ENCODE data around the gene STXBP5. TPM values are rescaled to one million over a fixed set of nuclear protein-coding genes. Genes with fewer than 3 reads are reported as not detected.

STXBP5 gene
- total RNA-seq, 1 donor from 2014 or later, result 34.8 TPM

DNA sequence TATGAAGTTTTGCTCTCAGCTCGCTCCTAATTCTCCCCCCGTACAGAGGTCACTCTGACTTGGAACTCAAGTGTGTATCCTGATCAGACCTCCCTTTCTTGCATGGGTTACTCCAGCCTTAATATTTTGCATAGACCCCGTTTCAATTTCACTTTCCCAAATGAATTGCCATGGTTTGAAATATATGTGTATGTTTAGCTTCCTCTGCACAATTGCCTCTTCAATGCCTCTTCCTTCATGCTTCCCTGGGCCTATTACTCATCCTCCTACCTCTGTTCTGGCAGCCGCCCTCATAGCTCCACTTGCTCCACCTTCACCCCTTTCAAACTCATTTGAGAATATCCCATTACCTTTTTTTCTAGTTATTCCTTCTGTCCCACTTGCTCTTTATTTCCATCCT lies 214.3 kb downstream of the STXBP5 start:
- Mint-ChIP-seq H3K36me3 (ENCODE audit: unreplicated experiment) (peaks cover 2% of the 10 kb centered on the region), H3K4me3 (ENCODE audit: unreplicated experiment) (no peak overlapping the region), H3K9me3 (ENCODE audit: unreplicated experiment) (no peaks in the 10 kb centered on the region), H3K27ac (ENCODE audit: unreplicated experiment) (no peak overlapping the region), H3K27me3 (ENCODE audit: unreplicated experiment) (peaks cover 11% of the 10 kb centered on the region), H3K4me1 (ENCODE audit: unreplicated experiment) (peaks cover 2% of the 10 kb centered on the region)
- no peak for DNase-seq (ENCODE audit: extremely low spot score, unreplicated experiment)
- TF ChIP-seq, protein P1, sequence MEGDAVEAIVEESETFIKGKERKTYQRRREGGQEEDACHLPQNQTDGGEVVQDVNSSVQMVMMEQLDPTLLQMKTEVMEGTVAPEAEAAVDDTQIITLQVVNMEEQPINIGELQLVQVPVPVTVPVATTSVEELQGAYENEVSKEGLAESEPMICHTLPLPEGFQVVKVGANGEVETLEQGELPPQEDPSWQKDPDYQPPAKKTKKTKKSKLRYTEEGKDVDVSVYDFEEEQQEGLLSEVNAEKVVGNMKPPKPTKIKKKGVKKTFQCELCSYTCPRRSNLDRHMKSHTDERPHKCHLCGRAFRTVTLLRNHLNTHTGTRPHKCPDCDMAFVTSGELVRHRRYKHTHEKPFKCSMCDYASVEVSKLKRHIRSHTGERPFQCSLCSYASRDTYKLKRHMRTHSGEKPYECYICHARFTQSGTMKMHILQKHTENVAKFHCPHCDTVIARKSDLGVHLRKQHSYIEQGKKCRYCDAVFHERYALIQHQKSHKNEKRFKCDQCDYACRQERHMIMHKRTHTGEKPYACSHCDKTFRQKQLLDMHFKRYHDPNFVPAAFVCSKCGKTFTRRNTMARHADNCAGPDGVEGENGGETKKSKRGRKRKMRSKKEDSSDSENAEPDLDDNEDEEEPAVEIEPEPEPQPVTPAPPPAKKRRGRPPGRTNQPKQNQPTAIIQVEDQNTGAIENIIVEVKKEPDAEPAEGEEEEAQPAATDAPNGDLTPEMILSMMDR (IDR thresholded peaks at IDR 0.05), result no peak

DNA sequence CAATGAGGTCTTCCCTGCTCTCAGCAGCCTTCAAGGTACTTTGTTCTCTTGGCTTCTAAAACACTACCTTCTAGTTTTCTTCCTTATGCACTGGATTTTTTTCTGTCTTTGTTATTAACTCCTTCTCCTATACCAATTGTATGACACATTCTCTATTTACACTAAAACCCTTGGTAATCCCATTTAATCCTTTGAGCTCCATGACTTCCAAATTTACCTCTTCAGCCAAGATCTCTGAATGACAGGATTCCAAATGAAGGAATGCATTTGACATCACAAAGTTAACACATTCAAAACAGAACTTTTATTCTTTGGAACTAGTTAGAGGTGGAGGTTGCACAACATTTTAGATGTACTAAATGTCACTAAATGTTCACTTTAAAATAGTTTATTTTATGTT lies 217.7 kb downstream of the STXBP5 start:
- H3K9me3 Mint-ChIP-seq (ENCODE audit: unreplicated experiment), result no peaks in the 10 kb centered on the region
- TF ChIP-seq, protein P1 (IDR thresholded peaks at IDR 0.05), result no peak
- no peak for DNase-seq (ENCODE audit: extremely low spot score, unreplicated experiment)
- H3K36me3 Mint-ChIP-seq (ENCODE audit: unreplicated experiment), result peaks cover 2% of the 10 kb centered on the region
- H3K4me1 Mint-ChIP-seq (ENCODE audit: unreplicated experiment), result peaks cover 5% of the 10 kb centered on the region
- H3K27me3 Mint-ChIP-seq (ENCODE audit: unreplicated experiment), result peaks cover 6% of the 10 kb centered on the region
- no peak overlapping the region for H3K4me3 Mint-ChIP-seq (ENCODE audit: unreplicated experiment)
- H3K27ac Mint-ChIP-seq (ENCODE audit: unreplicated experiment), result no peak overlapping the region

DNA sequence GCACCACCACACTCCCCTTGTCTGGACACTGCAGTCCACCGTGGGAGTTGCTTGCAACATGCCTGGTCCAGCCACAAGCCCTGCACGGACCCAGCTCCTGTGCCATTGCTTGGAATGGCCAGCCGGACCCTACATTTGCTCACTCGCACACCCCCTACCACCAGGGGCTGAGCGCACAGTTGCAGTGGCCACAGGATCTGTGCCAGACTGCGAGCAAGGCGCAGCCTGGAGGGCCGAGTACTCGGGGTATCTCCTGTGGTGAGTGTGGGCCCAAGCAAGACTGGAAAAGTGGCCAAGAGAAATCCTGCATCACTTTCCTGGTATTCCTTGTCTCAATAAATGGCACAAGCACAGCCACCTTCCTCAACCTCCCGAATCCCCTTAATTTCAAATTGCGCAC lies 218.9 kb downstream of the STXBP5 start:
- Mint-ChIP-seq H3K36me3 (ENCODE audit: unreplicated experiment) (peaks cover 2% of the 10 kb centered on the region), H3K4me1 (ENCODE audit: unreplicated experiment) (peaks cover 5% of the 10 kb centered on the region), H3K9me3 (ENCODE audit: unreplicated experiment) (no peaks in the 10 kb centered on the region), H3K4me3 (ENCODE audit: unreplicated experiment) (no peak overlapping the region), H3K27ac (ENCODE audit: unreplicated experiment) (no peak overlapping the region), H3K27me3 (ENCODE audit: unreplicated experiment) (peaks cover 6% of the 10 kb centered on the region)
- TF ChIP-seq, protein P1 (IDR thresholded peaks at IDR 0.05), result no peak
- no peak for DNase-seq (ENCODE audit: extremely low spot score, unreplicated experiment)

DNA sequence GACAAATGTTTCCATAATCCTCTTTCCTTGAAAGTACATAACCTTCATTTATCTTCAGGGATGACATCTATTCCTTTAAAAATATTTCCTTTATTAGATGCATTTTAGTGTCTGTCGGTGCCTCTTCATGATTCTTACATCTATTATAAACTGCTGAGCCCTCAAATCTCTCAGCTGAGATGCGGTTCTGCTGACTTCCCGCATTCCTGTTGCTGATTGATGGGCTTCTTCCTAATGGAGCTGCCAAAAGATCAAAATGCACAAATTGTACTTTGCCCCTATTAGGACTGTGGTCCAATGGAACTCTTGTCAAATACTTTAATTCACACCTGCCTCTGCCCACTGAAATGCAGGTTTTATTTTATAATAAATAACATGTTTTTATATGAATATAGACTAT lies 225.6 kb downstream of the STXBP5 start:
- Mint-ChIP-seq H3K9me3 (ENCODE audit: unreplicated experiment) (no peaks in the 10 kb centered on the region), H3K27me3 (ENCODE audit: unreplicated experiment) (no peaks in the 10 kb centered on the region), H3K36me3 (ENCODE audit: unreplicated experiment) (no peaks in the 10 kb centered on the region), H3K4me1 (ENCODE audit: unreplicated experiment) (peaks cover 17% of the 10 kb centered on the region), H3K4me3 (ENCODE audit: unreplicated experiment) (no peak overlapping the region), H3K27ac (ENCODE audit: unreplicated experiment) (no peak overlapping the region)
- DNase-seq (ENCODE audit: extremely low spot score, unreplicated experiment), result no peak
- TF ChIP-seq, protein P1 (IDR thresholded peaks at IDR 0.05), result no peak

DNA sequence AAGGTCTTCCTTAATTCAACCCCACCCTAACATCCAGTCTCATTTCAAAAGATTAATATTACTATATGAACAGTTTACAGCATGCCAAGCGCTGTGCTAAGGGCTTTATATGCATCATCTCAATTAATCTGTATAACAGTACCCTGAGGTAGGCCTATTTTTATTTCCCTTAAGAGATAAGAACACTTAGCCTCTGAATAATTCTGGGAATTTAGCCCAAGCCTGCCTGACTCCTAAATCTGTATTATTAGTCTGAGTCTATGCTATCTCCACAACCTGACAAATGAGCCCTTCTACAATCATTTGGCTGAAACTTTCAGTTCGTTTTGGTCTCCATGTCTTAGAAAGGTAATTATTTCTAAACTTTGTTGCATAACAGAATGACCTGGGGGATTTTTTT lies 226.6 kb downstream of the STXBP5 start:
- TF ChIP-seq, protein P1 (IDR thresholded peaks at IDR 0.05), result no peak
- H3K9me3 Mint-ChIP-seq (ENCODE audit: unreplicated experiment), result no peaks in the 10 kb centered on the region

More for the DNA sequence above, 226.6 kb downstream of the STXBP5 start:
- no peak for DNase-seq (ENCODE audit: extremely low spot score, unreplicated experiment)
- no peak overlapping the region for H3K27ac Mint-ChIP-seq (ENCODE audit: unreplicated experiment)
- no peak overlapping the region for H3K4me3 Mint-ChIP-seq (ENCODE audit: unreplicated experiment)
- H3K27me3 Mint-ChIP-seq (ENCODE audit: unreplicated experiment), result no peaks in the 10 kb centered on the region
- H3K4me1 Mint-ChIP-seq (ENCODE audit: unreplicated experiment), result peaks cover 28% of the 10 kb centered on the region
- no peaks in the 10 kb centered on the region for H3K36me3 Mint-ChIP-seq (ENCODE audit: unreplicated experiment)

Measured in osteocyte (in vitro differentiated cells).